GM12878 (cell line): Measurements from ENCODE around the gene NCAM2. TPM values are rescaled to one million over a fixed set of nuclear protein-coding genes. Genes with fewer than 3 reads are reported as not detected.

Experiments
- JUND ChIP-seq: IDR thresholded peaks from 2 replicates; pipeline ENCODE4 v1.6.1; 2012; ENCODE audit warnings: low read depth, mild to moderate bottlenecking, low read length, improper control_type of control experiment, moderate library complexity
- LARP7 ChIP-seq: fragments of 450-650 bp; IDR thresholded peaks from 2 replicates; pipeline ENCODE4 v1.6.1; 2017; ENCODE audit warnings: mild to moderate bottlenecking
- NR2C2 ChIP-seq: IDR thresholded peaks from 2 replicates; pipeline ENCODE4 v1.6.1; 2011; ENCODE audit warnings: borderline replicate concordance, low read depth; ENCODE audit not compliant: control insufficient read depth, insufficient read length
- POU2F2 ChIP-seq: IDR thresholded peaks from 3 replicates; pipeline ENCODE4 v1.6.1; 2011; ENCODE audit warnings: low read depth, mild to moderate bottlenecking, low read length, borderline replicate concordance
- SIN3A ChIP-seq: IDR thresholded peaks from 2 replicates; pipeline ENCODE4 v1.6.1; 2012; ENCODE audit warnings: low read depth, low read length, improper control_type of control experiment
- SREBF2 ChIP-seq: IDR thresholded peaks from 2 replicates; pipeline ENCODE4 v1.6.1; 2012; ENCODE audit warnings: mild to moderate bottlenecking, low read length
- ZBED1 ChIP-seq: IDR thresholded peaks from 2 replicates; pipeline ENCODE4 v1.6.1; 2016; ENCODE audit warnings: borderline replicate concordance
- ZNF217 ChIP-seq: fragments of 450-650 bp; IDR thresholded peaks from 2 replicates; pipeline ENCODE4 v1.6.1; 2017; ENCODE audit warnings: antibody characterized with exemption, mild to moderate bottlenecking
- polyA plus RNA-seq, 11 experiments: library from polyadenylated mRNA; depleted of rRNA in 4 of 11; unstranded in 6 of 11; stranded (reverse) in 5 of 11; fragments of >200 nt; fragmentation: Nextera tagmentation in 4 of 11; fragmentation: Illumina TruSeq in 1 of 11; extraction: Ambion mirVana in 4 of 11; extraction: Trizol in 1 of 11; gene quantifications; 1 replicate in 1 of 11; 2 replicates in 10 of 11; pipeline versions ENCODE4 v1.2.1 to v1.2.3, GENCODE V29; 2011 to 2016; ENCODE audit warnings: inconsistent platforms in 2 of 11, missing spikeins in 2 of 11, low read depth in 1 of 11
- total RNA-seq, 4 experiments: library from RNA; depleted of rRNA in 3 of 4; stranded (reverse); fragments of >200 nt in 3 of 4; fragmentation: Illumina TruSeq in 1 of 4; extraction: Trizol in 1 of 4; gene quantifications; 2 replicates each; pipeline versions ENCODE4 v1.2.1 to v1.2.3, GENCODE V29; 2013 to 2021
- TF ChIP-seq, protein P1 (sequence below): fragments of 450-650 bp; IDR thresholded peaks from 2 replicates; pipeline ENCODE4 v1.6.1; 2017; ENCODE audit warnings: borderline replicate concordance
- TF ChIP-seq, protein P2 (sequence below): IDR thresholded peaks from 2 replicates; pipeline ENCODE4 v1.6.1; 2011; ENCODE audit warnings: borderline replicate concordance, low read depth, mild to moderate bottlenecking, moderate library complexity, low read length; ENCODE audit not compliant: insufficient read depth, poor library complexity, severe bottlenecking
- TF ChIP-seq, protein P3 (sequence below): IDR thresholded peaks from 2 replicates; pipeline ENCODE4 v1.6.1; 2012; ENCODE audit warnings: low read depth, low read length, improper control_type of control experiment
- TF ChIP-seq, protein P4 (sequence below): IDR thresholded peaks from 2 replicates; pipeline ENCODE4 v1.6.1; 2011; ENCODE audit warnings: borderline replicate concordance, low read depth, mild to moderate bottlenecking, moderate library complexity, mixed read lengths, low read length; ENCODE audit not compliant: insufficient read depth; ENCODE audit errors: extremely low read length

NCAM2 gene
- total and polyA plus RNA-seq, 10 of the 15 experiments (the other 5 are each of a cell fraction or from before 2014, with no cell fraction given): 0.23 to 0.27 TPM; not detected in 8

DNA sequence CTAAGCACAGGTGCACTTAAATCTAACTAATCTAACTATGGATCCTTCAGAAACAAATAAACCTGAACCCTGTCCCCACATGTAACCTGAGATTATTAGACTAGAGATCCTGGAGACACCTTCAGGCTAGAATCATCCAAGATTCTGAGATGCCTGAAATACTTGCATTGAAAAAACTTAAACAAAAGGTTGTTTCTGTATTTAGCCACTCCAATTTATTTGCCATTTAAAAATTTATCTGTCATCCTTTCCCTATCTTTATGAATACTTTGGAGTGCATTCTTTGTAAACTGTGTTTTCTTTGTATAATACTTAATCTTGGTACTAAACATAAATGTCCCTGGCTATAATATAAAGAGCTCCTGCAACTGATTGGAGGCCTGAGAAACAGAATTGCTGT is 270.7 kb downstream of the NCAM2 start (continued):
- TF ChIP-seq, protein P1, sequence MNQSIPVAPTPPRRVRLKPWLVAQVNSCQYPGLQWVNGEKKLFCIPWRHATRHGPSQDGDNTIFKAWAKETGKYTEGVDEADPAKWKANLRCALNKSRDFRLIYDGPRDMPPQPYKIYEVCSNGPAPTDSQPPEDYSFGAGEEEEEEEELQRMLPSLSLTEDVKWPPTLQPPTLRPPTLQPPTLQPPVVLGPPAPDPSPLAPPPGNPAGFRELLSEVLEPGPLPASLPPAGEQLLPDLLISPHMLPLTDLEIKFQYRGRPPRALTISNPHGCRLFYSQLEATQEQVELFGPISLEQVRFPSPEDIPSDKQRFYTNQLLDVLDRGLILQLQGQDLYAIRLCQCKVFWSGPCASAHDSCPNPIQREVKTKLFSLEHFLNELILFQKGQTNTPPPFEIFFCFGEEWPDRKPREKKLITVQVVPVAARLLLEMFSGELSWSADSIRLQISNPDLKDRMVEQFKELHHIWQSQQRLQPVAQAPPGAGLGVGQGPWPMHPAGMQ: no peak
- TF ChIP-seq, protein P2, sequence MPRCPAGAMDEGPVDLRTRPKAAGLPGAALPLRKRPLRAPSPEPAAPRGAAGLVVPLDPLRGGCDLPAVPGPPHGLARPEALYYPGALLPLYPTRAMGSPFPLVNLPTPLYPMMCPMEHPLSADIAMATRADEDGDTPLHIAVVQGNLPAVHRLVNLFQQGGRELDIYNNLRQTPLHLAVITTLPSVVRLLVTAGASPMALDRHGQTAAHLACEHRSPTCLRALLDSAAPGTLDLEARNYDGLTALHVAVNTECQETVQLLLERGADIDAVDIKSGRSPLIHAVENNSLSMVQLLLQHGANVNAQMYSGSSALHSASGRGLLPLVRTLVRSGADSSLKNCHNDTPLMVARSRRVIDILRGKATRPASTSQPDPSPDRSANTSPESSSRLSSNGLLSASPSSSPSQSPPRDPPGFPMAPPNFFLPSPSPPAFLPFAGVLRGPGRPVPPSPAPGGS: no peak
- no peak for TF ChIP-seq LARP7
- no peak for TF ChIP-seq ZNF217
- TF ChIP-seq SREBF2: no peak
- TF ChIP-seq, protein P3, sequence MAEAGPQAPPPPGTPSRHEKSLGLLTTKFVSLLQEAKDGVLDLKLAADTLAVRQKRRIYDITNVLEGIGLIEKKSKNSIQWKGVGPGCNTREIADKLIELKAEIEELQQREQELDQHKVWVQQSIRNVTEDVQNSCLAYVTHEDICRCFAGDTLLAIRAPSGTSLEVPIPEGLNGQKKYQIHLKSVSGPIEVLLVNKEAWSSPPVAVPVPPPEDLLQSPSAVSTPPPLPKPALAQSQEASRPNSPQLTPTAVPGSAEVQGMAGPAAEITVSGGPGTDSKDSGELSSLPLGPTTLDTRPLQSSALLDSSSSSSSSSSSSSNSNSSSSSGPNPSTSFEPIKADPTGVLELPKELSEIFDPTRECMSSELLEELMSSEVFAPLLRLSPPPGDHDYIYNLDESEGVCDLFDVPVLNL: no peak
- TF ChIP-seq JUND: no peak
- no peak for TF ChIP-seq NR2C2
- TF ChIP-seq SIN3A: no peak
- no peak for TF ChIP-seq ZBED1
- no peak for TF ChIP-seq POU2F2
- TF ChIP-seq, protein P4, sequence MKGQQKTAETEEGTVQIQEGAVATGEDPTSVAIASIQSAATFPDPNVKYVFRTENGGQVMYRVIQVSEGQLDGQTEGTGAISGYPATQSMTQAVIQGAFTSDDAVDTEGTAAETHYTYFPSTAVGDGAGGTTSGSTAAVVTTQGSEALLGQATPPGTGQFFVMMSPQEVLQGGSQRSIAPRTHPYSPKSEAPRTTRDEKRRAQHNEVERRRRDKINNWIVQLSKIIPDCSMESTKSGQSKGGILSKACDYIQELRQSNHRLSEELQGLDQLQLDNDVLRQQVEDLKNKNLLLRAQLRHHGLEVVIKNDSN: no peak
